Measurements from ENCODE around the gene MMP28.

DNA sequence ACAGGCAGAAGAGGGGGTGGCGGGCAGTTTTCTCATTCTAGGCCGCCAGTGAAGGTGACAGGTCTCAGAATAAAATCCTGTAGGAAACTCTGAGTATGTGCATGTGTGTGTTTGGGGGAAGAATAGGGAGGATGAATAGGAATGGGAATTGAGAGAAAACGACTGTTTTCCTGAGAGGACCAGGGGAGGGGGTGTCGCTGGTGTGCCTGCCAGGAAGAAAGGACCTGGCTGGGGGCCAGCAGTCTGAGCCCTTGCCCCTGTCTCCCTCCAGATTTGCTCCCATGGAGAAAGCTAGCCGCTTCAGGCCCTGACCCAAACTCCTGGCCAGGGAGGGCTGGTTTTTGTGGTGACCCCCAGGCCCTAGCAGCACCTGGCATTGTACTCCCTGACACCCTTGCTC lies 20.4 kb downstream of the MMP28 start:
- TF ChIP-seq, protein P1, sequence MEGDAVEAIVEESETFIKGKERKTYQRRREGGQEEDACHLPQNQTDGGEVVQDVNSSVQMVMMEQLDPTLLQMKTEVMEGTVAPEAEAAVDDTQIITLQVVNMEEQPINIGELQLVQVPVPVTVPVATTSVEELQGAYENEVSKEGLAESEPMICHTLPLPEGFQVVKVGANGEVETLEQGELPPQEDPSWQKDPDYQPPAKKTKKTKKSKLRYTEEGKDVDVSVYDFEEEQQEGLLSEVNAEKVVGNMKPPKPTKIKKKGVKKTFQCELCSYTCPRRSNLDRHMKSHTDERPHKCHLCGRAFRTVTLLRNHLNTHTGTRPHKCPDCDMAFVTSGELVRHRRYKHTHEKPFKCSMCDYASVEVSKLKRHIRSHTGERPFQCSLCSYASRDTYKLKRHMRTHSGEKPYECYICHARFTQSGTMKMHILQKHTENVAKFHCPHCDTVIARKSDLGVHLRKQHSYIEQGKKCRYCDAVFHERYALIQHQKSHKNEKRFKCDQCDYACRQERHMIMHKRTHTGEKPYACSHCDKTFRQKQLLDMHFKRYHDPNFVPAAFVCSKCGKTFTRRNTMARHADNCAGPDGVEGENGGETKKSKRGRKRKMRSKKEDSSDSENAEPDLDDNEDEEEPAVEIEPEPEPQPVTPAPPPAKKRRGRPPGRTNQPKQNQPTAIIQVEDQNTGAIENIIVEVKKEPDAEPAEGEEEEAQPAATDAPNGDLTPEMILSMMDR (IDR thresholded peaks at IDR 0.05; ENCODE audit: insufficient read depth, low read length, poor library complexity, severe bottlenecking), result no peak
- TF ChIP-seq EZH2phosphoT487 (conservative IDR thresholded peaks at IDR 0.05; ENCODE audit: low read length), result no peak
